Body of pancreas (tissue), 4 donors: Measurements from ENCODE around the gene CHPF2.

Experiments
- POLR2A ChIP-seq, 3 donors: fragments of 450-650 bp; IDR thresholded peaks; one replicate each; pipeline ENCODE4 v1.6.1; 2016; ENCODE audit warnings: antibody characterized with exemption in 3 of 3, mild to moderate bottlenecking in 2 of 3
- TF ChIP-seq, protein P1 (sequence below), 7 experiments: fragments of 450-650 bp in 4 of 7; fragments of 200-600 bp in 3 of 7; sonication (generic) in 3 of 7; IDR thresholded peaks; one replicate each; pipeline ENCODE4 v1.5.1; 2016 to 2019; ENCODE audit warnings: antibody characterized with exemption in 7 of 7

DNA sequence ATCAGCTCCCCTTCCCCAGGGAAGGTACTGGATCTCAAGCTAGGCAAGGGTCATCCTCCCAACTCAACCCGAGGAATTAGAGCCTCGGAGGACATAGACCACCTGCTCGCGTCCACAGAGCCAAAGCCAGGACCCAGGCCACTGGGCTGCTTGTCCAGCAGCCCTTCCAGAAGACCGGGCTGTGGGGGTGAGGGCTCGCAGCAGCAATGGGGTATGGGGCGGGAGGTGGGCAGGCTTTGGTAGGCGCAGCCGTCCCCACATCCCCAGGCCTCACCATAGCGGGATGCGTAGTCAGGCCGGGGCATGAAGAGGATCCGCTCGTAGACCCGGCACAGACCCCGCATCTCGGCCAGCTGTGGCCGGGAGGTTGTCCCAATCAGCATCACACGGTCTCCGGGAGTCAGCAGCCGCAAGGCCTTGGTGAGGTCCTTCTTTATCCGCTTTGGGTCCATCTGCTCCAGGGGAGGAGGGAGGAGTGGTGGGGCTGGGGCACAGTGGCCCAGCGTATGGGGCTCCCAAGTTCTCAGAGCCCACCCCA lies 40.2 kb upstream of the CHPF2 start:
- no peak for TF ChIP-seq POLR2A (IDR thresholded peaks at IDR 0.05)
- TF ChIP-seq, protein P1, sequence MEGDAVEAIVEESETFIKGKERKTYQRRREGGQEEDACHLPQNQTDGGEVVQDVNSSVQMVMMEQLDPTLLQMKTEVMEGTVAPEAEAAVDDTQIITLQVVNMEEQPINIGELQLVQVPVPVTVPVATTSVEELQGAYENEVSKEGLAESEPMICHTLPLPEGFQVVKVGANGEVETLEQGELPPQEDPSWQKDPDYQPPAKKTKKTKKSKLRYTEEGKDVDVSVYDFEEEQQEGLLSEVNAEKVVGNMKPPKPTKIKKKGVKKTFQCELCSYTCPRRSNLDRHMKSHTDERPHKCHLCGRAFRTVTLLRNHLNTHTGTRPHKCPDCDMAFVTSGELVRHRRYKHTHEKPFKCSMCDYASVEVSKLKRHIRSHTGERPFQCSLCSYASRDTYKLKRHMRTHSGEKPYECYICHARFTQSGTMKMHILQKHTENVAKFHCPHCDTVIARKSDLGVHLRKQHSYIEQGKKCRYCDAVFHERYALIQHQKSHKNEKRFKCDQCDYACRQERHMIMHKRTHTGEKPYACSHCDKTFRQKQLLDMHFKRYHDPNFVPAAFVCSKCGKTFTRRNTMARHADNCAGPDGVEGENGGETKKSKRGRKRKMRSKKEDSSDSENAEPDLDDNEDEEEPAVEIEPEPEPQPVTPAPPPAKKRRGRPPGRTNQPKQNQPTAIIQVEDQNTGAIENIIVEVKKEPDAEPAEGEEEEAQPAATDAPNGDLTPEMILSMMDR (IDR thresholded peaks at IDR 0.05): no peak
